Measurements from ENCODE around the gene SEPSECS.

SEPSECS gene

GRCh38 chr4:25159837-25160713, at the start of gene SEPSECS:
Gene SEPSECS, minus strand, starts transcription at chr4:25160449. Its CDS starts 80 bp downstream, at chr4:25160369.
- peak; percentile 93 for DNase-seq

GRCh38 chr4:25209702-25210101, 49.5 kb upstream of the SEPSECS start:
- DNase-seq, result no peak

- DNase-seq, result no peak
Measured at GRCh38 chr4:25207997-25208396, 47.7 kb upstream of the SEPSECS start.

- no peak for DNase-seq
Measured at GRCh38 chr4:25198713-25199112, 38.5 kb upstream of the SEPSECS start.

GRCh38 chr4:25190407-25190806, 30.2 kb upstream of the SEPSECS start:
- DNase-seq, result no peak

- DNase-seq, result no peak
Measured at GRCh38 chr4:25184056-25184455, 23.8 kb upstream of the SEPSECS start.

- no peak for DNase-seq
Measured at GRCh38 chr4:25182937-25183336, 22.7 kb upstream of the SEPSECS start.

GRCh38 chr4:25180524-25181131, 20.4 kb upstream of the SEPSECS start:
- DNase-seq, result peak; percentile 25

GRCh38 chr4:25178838-25179261, 18.6 kb upstream of the SEPSECS start:
- DNase-seq, result no peak

GRCh38 chr4:25177147-25177546, 16.9 kb upstream of the SEPSECS start:
- no peak for DNase-seq

- no peak for DNase-seq
Measured at GRCh38 chr4:25174674-25175073, 14.4 kb upstream of the SEPSECS start.

GRCh38 chr4:25172961-25173915, 13.0 kb upstream of the SEPSECS start:
- no peak for DNase-seq

- no peak for DNase-seq
Measured at GRCh38 chr4:25171201-25171865, 11.1 kb upstream of the SEPSECS start.

- no peak for DNase-seq
Measured at GRCh38 chr4:25169446-25169845, 9.2 kb upstream of the SEPSECS start.

- no peak for DNase-seq
Measured at GRCh38 chr4:25165916-25166315, 5.7 kb upstream of the SEPSECS start.

- no peak for DNase-seq
Measured at GRCh38 chr4:25163196-25163595, 2.9 kb upstream of the SEPSECS start.

- no peak for DNase-seq
Measured at GRCh38 chr4:25162566-25162965, 2.3 kb upstream of the SEPSECS start.

GRCh38 chr4:25161593-25161950, 1.3 kb upstream of the SEPSECS start:
- no peak for DNase-seq

- DNase-seq, result no peak
Measured at GRCh38 chr4:25160714-25161592, 704 bp upstream of the SEPSECS start.

- no peak for DNase-seq
Measured at GRCh38 chr4:25158817-25159216, 1.4 kb downstream of the SEPSECS start.

- DNase-seq, result no peak
Measured at GRCh38 chr4:25157081-25157480, 3.2 kb downstream of the SEPSECS start.

- DNase-seq, result no peak
Measured at GRCh38 chr4:25155947-25156346, 4.3 kb downstream of the SEPSECS start.

Measured in NCI-H1694 (cell line).